ENCODE measurements around the gene TEAD2.

DNA sequence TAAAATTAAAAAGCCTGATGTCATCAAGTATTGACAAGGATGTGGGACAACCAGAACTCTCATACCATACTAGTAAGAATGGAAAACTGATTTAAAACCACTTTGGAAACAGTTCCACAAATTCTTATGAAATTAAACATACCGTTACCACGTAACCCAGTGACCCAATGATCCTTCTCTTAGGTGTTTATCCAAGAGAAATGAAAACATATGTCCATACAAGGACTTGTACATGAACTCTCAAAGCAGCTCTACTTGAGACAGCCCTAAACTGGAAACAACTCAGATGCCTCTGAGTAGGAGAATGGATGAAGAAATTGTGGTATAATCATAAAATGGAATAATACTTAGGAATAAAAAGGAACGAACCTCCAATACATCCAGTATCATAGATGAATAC lies 64.8 kb downstream of the TEAD2 start:
- TF ChIP-seq, protein P1, sequence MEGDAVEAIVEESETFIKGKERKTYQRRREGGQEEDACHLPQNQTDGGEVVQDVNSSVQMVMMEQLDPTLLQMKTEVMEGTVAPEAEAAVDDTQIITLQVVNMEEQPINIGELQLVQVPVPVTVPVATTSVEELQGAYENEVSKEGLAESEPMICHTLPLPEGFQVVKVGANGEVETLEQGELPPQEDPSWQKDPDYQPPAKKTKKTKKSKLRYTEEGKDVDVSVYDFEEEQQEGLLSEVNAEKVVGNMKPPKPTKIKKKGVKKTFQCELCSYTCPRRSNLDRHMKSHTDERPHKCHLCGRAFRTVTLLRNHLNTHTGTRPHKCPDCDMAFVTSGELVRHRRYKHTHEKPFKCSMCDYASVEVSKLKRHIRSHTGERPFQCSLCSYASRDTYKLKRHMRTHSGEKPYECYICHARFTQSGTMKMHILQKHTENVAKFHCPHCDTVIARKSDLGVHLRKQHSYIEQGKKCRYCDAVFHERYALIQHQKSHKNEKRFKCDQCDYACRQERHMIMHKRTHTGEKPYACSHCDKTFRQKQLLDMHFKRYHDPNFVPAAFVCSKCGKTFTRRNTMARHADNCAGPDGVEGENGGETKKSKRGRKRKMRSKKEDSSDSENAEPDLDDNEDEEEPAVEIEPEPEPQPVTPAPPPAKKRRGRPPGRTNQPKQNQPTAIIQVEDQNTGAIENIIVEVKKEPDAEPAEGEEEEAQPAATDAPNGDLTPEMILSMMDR (IDR thresholded peaks at IDR 0.05), result no peak
- TF ChIP-seq ZFX (IDR thresholded peaks at IDR 0.05; ENCODE audit: borderline replicate concordance), result no peak
